Activated CD8-positive, alpha-beta memory T cell treated with anti-CD3 and anti-CD28 coated beads, Interleukin-2, amount 50 U/mL, for 48 hours (primary cell): Measurements from ENCODE around the gene CACNB3.

ENCODE experiments used
- DNase-seq: peaks from one replicate; pipeline ENCODE4 v3.0.0-alpha.2; 2020

CACNB3 gene

DNA sequence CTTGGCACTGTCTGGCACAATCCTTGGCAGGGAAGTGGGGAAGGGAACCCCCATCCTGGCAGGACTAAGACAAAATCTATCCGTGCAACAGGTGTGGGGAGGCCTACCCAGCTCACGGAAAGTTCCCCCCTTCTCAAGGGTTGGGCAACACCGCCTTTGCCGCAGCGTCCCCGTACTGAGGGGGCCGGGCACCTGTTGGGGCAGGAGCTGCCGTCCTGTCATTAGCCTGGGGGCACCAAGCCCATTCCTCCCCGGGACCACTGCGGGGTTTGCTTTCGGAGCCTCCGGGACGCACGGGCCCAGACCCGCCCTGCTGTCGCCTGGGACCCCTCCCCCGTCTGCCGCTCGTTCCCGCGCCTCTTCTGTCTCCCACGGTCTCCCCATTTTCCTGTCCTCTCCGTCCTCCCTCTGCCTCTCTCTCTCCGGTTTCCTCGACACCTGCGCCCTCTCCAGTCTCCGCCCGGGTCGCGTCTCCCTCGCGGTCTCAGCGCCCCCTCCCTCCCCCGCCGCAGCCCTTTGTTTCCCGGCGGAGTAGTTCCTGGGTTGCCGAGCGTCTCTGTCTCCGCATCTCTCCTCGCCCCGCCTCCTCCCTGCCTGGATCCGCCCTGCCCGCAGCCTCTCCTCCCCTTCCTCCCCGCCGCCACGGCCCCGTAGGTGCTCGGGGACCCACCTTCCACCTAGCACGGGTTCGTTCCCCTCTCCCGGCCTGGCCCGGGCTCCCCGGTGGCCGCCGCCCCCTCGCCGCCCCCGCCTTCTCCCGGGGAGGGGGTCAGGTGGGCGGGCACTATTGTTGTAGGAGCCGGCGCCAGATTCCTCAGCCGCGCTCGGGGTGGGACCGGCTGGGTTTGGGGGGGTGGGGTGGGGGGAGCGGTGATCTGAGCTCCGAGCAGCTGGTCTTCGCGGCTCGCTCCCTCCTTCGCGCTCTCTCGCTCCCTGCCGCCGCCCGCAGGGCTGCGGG is at the start of gene CACNB3:
Gene CACNB3, plus strand, starts transcription at position 624 of the 958 bp plus-strand sequence. CDS start 434 bp downstream, outside the sequence.
- DNase-seq, result peak; percentile 85

DNA sequence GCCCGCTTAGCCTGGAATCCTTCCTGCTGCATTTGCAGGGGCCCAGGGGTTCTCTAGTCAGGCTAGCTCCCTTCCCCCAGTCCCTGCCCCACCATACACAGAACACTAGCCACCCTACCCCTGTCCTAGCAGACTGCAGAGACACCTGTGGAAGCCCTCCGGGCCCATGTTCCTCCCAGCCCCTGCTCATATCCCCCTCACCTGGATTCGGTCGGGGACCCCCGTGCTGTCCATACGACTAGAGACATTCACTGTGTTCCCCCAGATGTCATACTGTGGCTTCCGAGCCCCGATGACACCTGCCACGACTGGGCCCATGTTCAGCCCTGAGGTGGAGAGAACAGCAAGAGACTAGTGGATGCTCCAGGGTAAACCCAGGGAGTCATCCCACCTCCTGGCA is 49.6 kb upstream of the CACNB3 start:
- no peak for DNase-seq

DNA sequence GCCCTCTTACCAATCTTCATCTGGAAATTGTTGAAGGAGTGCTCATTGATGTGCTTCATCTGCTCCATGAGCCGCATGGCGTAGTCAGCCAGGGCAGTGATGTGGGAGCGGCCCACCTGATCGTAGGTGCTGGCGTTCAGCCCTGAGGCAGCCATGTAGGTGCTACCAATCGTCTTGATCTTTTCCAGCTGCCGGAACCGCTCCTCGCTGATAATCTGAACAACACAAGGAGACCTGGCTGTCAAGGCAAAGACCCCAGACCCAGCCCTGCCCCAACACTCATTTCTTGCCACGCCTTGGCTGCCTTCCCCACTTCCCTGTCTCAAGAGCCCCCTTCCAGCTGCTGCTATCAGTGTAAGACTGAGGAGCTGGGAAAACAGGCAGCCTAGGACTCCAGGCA is 47.5 kb upstream of the CACNB3 start:
- no peak for DNase-seq

DNA sequence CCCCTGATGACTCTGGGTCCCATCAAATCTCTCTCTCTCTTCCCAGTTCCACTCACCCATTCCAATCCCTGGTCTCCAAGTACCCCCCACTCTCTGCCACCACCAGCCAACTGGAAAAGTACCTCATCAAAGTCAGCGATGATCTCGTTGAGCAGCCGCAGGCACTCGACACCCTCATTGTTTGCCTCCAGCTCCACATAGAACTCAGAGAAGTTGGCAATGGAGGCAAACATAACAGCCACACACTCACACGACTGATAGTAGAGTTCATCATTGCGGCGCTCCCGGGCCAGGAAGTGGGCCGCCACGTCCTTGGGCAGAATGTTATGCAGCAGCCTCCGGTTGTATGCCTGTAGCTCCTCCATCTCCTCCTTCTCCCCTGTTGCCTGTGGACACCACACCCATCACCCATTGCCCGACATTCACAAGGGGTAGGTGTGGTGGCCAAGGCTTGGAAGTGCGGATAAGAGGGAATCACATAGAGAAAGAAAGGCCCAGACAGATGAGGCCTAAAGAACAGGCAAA is 46.6 kb upstream of the CACNB3 start:
- DNase-seq, result no peak

DNA sequence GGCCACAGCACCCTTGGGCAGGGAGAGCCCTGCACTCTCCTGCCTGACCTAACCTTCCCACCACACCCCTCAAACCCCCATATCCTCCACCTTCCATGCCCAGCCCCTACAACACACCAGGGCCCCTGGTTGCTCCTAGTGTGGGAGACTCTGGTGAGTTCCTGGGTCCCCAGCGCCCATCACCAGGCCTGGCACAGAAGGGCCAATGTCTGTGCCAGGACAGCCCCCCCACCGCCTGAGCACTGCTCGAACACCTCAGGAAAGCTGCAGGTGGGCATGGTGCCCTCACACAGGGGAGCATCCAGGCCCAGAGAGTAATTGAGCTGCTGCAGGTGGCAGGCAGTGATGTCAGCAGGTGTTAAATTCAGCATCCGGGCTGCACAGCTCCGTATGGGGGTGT is 44.6 kb upstream of the CACNB3 start:
- DNase-seq, result no peak

DNA sequence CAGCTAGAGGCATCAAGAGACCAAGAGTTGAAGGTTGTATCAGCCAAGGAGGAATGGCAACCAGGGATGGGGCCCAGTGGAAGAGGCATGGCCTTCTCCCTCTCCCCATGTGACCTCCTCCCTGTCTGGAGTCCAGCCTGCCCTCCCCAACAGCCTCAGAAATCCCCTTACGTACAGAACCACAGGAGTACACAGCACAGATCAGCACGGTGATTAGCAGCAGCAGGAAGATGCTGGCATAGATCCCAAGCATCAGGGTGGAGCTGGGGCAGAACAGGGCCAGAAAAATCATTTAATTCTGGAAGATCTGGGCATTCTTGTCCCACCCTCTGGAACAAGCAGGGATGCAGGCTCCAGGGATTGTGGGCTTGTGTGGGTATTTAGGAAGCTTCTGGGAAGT is 43.8 kb upstream of the CACNB3 start:
- DNase-seq, result no peak

DNA sequence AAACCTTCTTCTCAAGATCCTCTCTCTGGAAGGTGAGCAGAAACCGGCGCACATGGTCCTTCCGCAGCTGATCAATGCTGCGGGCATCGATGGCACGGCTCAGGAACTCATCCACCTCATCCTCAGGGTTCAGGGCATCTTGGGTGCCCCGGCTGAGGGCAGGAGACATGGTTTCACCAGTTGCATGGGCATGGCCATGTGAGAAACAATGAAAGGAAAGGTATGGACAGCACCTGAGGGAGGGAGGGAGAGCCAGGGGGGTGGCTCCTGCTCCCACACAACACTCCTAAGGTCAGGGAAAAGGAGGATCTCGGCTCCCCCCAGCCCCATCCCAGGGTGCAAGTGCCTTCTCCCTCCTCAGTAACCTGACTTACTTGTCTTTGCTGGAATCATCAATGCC is 43.0 kb upstream of the CACNB3 start:
- no peak for DNase-seq

DNA sequence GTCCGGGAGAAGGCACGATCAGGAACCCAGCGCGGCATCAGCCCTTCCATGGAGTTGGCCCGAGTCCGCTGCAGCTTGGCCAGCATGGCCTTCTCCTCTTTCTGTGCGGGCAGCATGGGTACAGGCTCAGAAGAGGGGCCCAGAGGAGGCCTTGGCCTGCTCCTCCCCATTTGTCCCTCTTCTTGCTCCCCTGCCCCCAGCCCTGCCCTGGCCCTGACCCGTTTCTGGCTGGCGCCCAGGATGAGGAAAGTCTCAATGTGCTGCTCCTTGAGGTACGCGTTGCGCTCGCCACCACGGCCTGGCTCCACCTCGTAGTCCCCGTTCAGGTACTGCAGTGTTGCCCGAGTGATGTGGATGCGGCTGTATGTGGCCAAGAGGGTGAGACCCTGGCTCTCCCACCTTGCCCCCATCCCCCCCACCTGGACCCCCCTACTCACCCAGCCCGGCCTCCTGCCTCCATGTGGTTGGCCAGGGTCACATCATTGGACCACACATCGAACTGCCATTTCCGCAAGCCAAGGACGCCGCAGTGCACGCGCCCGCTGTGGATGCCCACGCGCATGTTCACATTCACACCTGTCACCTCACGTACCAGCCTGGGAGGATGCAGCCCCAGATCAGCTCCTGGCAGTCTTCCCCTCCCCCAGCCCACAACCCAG is 42.2 kb upstream of the CACNB3 start:
- DNase-seq, result no peak

DNA sequence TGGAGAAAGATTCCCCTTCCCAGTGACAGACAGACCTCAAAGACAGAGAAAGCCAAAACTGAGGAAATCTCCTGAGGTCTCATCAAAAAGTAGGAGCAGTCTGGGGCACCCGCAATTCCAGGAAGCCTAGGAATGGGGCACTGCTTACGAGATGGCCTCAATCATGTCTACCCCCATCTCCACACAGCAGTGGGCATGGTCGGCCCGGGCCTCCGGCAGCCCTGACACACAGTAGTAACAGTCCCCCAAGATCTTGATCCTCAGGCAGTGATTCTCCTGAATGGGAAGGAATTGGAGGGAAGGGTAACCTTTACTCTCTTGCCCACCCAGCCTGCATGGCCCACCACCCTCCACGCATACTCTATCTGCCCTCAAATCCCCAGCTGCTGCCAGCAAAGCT is 41.3 kb upstream of the CACNB3 start:
- no peak for DNase-seq

DNA sequence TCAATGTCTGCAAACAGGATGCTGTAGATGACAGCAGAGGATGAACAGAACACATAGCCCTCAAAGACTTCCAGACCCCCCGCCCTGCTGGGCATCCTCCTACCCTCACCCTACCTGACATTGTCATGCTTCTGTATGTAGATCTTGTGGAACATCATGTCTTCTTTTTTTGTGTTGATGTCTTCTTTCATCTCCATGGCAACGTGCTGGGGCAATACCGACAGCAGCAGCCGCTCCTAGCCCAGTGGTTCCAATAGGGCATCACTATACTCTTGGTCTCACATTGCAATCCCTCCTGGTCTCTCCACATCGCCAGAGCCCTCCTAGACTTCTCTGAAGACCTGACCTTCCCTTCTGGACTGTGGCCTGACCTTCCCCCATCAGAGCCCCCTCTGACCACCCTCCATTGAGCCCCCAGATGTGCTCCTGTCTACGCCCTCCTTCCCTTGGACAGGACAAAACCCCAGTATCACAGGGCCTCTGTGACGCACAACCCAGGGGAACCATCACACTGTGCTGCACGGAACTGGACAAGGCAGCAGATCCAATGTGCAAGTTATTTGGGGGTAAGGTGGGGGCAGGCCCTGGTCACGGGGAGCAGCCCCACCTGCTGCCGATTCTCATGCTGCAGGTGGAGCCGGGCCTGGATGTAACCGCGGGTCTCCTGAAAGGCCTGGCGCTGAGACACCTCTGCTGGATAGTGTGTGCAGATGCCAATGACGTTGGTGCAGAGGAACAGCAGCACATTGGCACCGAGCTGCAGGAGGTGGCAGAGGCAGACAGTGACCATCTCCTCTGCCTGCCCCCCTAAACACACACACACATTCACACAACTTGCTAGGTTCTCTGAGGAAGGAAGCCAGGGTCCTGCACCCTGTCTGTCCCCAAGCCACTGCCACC is 40.5 kb upstream of the CACNB3 start:
- no peak for DNase-seq

DNA sequence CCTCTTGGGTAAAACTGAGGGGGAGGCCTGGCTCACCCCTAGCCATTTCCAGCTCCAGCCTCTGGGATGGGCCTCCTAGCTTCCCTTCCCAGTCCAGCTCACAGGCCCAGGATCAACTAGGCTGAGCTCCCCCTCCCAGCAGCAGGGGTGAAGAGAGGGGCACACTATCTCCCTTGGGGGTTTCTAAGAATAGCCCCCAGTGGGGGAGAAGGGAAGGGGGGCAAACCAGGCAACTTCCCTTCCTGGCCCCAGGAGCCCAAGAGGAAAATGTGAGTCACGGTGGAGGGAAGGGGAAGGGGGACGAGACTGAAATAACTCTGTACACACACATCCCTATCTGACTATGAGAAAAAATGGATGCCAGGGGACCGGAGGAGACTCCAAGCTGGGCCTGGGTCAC is 38.4 kb upstream of the CACNB3 start:
- no peak for DNase-seq

DNA sequence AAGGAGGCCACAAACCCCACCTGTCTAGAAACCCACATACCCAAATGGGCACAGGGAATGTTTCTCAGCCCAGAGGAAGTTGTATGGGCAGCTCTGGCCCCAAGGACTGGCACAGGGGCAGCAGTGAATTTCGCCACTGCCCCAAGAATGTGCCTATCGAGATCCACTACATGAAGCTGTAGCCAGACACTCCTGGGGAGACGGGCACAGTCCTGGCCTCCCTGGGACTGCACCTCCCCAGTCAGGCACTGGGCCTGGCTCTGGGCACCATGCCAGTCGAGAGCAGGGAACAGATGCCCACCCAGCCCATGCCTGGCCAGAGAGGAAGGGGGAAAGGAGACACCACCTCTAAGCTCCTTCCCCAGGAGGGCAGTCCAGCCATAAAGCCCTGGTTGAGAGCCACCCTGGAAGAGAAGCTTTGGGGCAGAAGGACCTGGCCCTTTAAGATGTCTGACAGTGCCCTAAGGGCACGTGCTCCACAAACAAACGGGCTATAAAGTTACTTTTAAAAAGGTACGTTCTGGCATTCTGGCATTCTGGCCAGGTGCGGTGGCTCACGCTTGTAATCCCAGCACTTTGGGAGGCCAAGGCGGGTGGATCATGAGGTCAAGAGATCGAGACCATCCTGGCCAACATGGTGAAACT is 37.8 kb upstream of the CACNB3 start:
- DNase-seq, result no peak

DNA sequence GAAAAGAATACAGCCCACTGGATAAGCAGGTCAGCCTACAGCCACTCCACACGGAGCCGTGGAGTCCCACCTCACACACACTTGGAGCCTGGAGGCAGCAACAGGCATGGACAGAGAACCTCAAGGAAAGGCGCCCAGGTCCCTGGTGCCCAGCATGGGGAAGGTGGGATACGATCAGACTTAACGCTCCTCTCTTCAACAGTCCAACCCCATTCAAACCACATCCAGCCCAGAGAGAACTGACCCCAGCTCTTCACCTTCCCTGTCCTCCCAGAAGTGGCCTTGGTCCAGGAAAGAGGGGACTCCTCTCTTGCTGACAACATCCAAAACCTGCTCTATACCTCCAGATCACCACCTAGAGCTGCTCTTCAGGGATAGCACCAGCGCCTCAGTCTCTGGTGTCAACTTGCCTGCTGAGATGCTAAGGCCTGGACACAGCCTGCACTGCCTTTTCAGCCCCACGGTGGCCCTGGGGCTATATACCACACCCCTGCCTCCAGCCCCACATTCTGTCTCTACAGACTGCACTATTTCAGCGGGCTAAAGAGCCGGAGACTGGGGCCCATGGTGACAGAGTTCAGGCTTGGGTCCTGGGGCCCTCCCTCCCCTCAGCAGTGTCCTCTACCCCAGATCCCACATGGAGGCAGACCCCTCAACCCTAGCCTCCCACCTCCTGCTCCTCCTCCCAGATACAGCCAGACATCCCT is 36.4 kb upstream of the CACNB3 start:
- DNase-seq, result no peak

DNA sequence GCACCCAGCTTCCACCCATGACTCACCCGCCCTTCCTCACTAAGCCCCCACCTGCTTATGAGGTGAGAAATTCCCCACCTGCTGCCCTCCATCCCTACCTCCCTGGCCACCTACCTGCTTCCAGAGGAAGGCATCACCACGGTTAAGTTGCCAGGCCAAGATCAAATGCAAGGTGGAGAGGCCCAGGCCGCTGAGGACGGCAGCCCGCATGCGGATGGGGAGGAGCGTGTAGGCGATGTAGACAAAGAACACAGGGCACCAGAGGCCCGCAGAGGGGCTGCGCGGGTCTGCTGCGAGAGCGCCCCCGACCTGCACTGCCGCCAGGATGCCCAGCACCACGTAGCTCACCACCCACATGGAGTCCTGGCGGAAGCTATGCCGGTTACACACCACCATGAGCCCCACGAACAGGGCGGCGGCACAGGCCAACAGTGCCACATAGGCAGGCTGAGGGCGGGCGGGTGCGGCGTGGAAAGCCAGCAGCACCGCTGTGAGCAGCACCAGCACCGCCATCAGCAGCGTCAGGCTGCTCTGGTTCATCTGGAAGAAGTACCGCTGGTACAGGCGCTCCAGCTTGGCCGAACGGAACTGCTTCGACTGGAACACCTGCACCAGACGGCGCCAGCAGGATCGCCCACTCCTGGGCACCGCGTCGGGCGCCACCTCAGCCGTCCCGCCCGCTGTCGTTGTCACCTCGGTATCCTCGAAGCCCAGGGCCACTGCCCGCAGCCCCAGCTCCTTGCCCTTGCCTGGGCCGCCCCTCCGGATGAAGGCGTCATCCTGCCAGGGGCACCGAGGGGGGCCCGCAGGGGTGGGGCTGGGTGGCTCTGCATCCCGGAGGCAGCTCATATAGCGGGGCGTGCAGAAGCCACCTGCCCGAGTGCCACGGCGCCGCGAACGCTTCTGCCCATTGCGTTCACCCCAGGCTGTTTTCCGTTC is 35.6 kb upstream of the CACNB3 start:
- no peak for DNase-seq

DNA sequence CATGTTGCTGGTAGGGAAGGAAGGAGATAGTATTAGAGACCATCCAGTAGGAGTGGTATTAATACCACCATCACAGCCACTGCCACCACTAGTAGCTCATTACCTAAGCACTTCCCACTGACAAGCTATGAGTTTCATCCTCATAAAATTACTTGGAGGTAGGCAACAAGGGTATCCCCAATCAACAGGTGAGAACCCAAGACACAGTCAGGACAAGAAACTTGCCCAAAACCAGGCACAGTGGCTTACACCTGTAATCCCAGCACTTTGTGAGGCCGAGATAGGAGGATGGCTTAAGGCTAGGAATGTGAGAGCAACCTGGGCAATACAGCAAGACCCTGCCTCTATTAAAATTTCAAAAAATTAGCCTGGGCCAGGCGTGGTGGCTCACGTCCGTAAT is 34.9 kb upstream of the CACNB3 start:
- no peak for DNase-seq

DNA sequence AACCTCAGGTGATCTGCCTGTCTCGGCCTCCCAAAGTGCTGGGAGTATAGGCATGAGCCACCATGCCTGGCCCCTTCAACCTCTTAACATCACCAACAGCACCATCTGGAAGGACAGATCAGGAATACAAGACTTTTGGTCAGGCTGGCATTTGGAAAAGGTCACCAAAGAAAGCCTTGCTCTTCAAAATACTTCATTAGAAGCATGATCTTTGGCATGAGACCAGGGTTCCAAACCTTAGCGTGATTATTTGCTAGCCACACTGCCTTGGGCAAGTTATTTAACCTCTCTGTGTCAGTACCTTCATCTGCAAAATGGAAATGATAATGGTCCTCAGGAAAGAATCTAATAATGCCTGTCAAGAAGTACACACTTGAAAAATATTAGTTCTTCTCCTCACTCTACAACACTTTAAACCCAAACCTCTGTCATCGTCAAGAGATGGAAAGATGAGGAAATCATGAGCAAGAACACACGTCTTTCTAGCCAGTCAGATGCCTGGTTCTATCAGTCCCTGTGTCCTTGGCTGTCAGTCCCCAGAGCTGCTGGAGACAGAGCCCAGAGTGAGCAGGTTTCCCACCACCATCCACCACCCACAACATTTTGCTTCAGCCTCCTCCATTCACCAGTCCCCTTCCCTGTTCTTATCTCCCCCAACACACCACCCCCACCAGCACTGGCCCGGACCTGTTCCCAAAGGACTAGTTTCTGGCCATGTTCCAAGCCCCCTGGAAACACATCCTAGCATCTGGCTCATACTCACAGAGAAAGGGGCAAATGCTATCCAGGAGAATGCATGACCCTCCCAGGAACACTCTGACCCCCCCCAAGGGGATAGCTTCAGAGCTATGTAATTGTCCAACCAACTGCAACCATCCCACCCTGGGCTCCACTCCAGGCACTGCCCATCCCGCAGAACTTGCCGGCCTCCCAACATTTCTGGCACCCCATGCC is 31.4 kb upstream of the CACNB3 start:
- DNase-seq, result no peak

DNA sequence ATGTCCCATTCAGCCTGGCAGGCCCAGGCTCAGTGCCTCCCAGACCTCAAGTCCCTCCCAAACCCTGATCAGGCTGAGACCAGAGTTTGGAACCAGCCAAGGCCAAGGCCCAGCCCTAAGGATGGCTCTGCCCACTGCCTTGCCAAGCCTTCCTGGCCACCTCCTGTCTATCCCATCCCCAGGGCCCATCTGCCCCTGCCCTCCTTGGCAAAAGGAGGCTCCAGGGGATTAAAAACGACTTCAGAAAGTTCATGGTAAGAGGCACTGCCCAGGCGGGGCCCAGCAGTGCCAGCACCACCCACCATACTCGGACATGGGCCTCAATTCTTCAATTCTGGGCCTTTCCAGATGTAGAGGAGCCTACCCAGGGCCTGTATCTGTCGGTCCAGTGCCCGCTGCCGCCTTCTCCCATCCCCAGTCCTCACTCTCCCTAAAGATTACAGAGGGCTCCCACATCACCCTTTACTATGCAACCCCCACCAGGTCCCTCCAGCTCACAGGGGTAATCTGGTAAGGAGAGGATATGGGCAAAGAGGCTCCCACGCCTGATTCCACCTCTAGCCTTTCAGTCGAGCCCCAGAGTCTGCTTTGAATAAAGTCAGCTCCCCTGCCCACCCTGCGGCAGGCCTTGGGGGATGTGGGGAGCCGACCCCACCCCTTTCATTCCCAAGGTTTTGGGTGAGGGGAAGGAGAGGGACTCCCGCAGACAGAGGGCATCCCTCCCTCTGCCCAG is 30.3 kb upstream of the CACNB3 start:
- DNase-seq, result no peak

DNA sequence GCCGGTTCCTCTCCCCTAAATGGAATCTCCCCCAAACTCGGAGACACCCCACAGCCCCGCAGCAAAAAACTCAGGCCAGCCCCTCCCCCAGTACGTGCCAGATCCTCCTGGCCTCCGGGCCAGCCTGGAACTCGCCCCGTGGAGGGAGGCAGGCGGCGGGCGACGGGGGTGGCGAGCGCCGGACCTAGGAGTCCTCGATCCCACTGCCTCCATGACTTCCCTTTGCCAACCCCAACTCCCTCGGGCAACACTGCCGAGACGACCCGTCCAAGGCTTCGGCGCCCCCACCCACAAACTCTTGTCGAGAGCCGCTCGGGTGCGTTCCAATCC is 29.8 kb upstream of the CACNB3 start:
- no peak for DNase-seq
